Bronchial epithelial cell (primary cell): ENCODE results near the gene RYR2. TPM values are rescaled to one million over a fixed set of nuclear protein-coding genes. Genes with fewer than 3 reads are reported as not detected.

Source experiments
- DNase-seq: peaks from one replicate; pipeline ENCODE4 v3.0.0-alpha.2; 2010; ENCODE audit warnings: low read depth
- FAIRE-seq: peaks from 2 replicates; lab custom pipeline; 2011; peaks lifted over from hg19 to GRCh38; lab: Jason Lieb, UNC
- H3K27me3 ChIP-seq: 2 replicates; pipeline ENCODE4 v1.5.1; 2011; ENCODE audit warnings: low read length; ENCODE audit not compliant: control insufficient read depth, insufficient read depth
- H3K36me3 ChIP-seq: 2 replicates; pipeline ENCODE4 v1.5.1; 2011; ENCODE audit warnings: low read length; ENCODE audit not compliant: control insufficient read depth, insufficient read depth
- H3K4me3 ChIP-seq: 2 replicates; pipeline ENCODE4 v1.5.1; 2011; ENCODE audit warnings: mild to moderate bottlenecking, low read depth, low read length, control low read depth
- CTCF ChIP-seq: IDR thresholded peaks from 2 replicates; pipeline ENCODE4 v1.5.1; 2011; ENCODE audit warnings: mild to moderate bottlenecking, moderate library complexity, low read length, control low read depth, inconsistent platforms; ENCODE audit not compliant: insufficient read depth, severe bottlenecking
- total RNA-seq: library from RNA; depleted of rRNA; stranded (reverse); fragments of >200 nt; gene quantifications from 2 replicates; pipeline ENCODE4 v1.2.1, GENCODE V29; 2014

RYR2 gene
- total RNA-seq, 1 donor from 2014 or later = not detected

- Histone ChIP-seq H3K36me3 (no peaks in the 10 kb centered on the region), H3K4me3 (no peak overlapping the region), H3K27me3 (no peaks in the 10 kb centered on the region)
- FAIRE-seq (no peak), DNase-seq (no peak)
- TF ChIP-seq CTCF = no peak
Measured at GRCh38 chr1:237074371-237075117, 32.6 kb downstream of the RYR2 start.

- Histone ChIP-seq H3K36me3 (no peaks in the 10 kb centered on the region), H3K4me3 (no peak overlapping the region), H3K27me3 (no peaks in the 10 kb centered on the region)
- DNase-seq (no peak), FAIRE-seq (no peak)
- no peak for TF ChIP-seq CTCF
Measured at GRCh38 chr1:237084341-237085077, 42.5 kb downstream of the RYR2 start.

GRCh38 chr1:237091691-237092090 lies 49.7 kb downstream of the RYR2 start:
- no peak overlapping the region for H3K4me3 ChIP-seq
- H3K27me3 ChIP-seq = no peaks in the 10 kb centered on the region
- no peaks in the 10 kb centered on the region for H3K36me3 ChIP-seq
- TF ChIP-seq CTCF = no peak
- DNase-seq = no peak
- no peak for FAIRE-seq

GRCh38 chr1:237093691-237094090 lies 51.7 kb downstream of the RYR2 start:
- no peak for FAIRE-seq
- Histone ChIP-seq H3K36me3 (no peaks in the 10 kb centered on the region), H3K4me3 (no peak overlapping the region), H3K27me3 (no peaks in the 10 kb centered on the region)
- no peak for DNase-seq
- TF ChIP-seq CTCF = no peak

GRCh38 chr1:237098541-237098940 lies 56.6 kb downstream of the RYR2 start:
- FAIRE-seq (no peak), DNase-seq (peak; percentile 7)
- no peak for TF ChIP-seq CTCF
- Histone ChIP-seq H3K4me3 (no peak overlapping the region), H3K36me3 (no peaks in the 10 kb centered on the region), H3K27me3 (no peaks in the 10 kb centered on the region)

- DNase-seq = no peak
- H3K27me3 ChIP-seq = no peaks in the 10 kb centered on the region
- FAIRE-seq = no peak
- no peaks in the 10 kb centered on the region for H3K36me3 ChIP-seq
- TF ChIP-seq CTCF = no peak
- H3K4me3 ChIP-seq = no peak overlapping the region
Measured at GRCh38 chr1:237103021-237103420, 61.0 kb downstream of the RYR2 start.
